ENCODE measurements around the gene ZGLP1. TPM values are rescaled to one million over a fixed set of nuclear protein-coding genes. Genes with fewer than 3 reads are reported as not detected.

ZGLP1 gene
- total RNA-seq, 1 experiment from 2014 or later, result 1.3 TPM

DNA sequence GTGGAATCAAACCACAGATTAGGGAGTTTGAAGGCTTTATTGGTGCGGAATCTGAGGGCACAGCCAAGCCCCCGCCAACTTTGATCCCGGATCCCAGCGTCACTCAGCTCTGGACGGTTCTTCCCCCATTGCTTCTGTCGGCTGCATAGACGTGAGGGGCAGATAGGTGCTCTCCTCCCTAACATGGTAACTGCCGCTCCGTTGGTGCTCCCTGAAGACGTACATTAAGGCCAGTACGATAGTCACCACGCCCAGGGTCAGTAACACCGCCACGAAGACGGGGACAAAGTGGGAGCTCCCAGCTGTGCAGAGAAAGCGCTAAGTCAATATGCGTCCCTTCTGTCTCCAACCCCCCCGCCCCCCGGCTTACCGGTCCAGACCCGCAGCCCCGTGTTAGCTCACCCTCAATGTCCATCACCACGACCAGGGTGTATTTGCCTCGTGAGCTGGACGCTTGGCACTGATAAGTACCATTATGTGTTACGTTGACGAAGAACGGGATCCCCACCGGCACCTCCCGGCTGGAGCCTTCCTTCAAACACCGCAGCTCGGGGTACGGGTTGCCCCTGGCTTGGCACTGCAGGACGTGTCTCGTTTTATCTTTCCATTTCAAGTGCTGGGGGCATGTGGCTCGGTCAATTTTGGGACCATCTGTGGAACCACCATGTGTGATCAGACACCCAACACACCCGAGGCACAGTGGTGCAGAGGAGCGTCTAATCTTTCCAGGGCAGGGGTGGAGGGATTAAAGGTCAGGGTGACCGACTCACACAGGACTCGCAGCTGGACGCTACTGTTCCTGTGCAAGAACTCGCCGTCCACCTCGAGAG lies 24.4 kb upstream of the ZGLP1 start:
- Histone ChIP-seq H3K4me1 (ENCODE audit: control insufficient read depth, insufficient read depth, low read length) (peaks cover 10% of the 10 kb centered on the region), H3K4me3 (ENCODE audit: low read depth in 2 of 2, low read length in 2 of 2) (peak overlapping the region; percentile 78 to 86), H3K27ac (ENCODE audit: low read length) (peak overlapping the region; percentile 73), H3K36me3 (ENCODE audit: control insufficient read depth, insufficient read depth, low read length) (peaks cover 7% of the 10 kb centered on the region), H3K9me3 (ENCODE audit: control insufficient read depth, insufficient read depth, low read depth, low read length) (no peaks in the 10 kb centered on the region), H3K27me3 (ENCODE audit: control insufficient read depth, insufficient read depth, low read length) (no peaks in the 10 kb centered on the region)
- BruUV-seq (replicated peaks), result TSS peak; percentile 84
- POLR2A ChIA-PET, result interaction anchor here (0.6 to 1.5 kb wide), 3 partner anchors 47 to 63 kb away, joined by 3 to 13 read pairs (median 3); partner anchors contain the start of genes ICAM1 and TYK2
- no peak for DNase-seq (ENCODE audit: low read depth, low spot score)
- CTCF ChIA-PET, result interaction anchor here (0.6 to 2.3 kb wide), 4 partner anchors 55 to 525 kb away, joined by 3 to 8 read pairs (median 5); partner anchors contain the start of gene ICAM1
- intact Hi-C loops (cut with micrococcal nuclease; ENCODE audit: unreplicated experiment) (no loop called here), in situ Hi-C loops (cut with HindIII; ENCODE audit: low pct_unique_long_range_greater_than_20kb, low sequenced_read_pairs) (no loop called here)
- peak; percentile 29 for ATAC-seq
- no peak for TF ChIP-seq SIN3A (IDR thresholded peaks at IDR 0.05; ENCODE audit: borderline replicate concordance, insufficient read depth, low read depth, low read length)
- no peak for TF ChIP-seq TCF7L2 (IDR thresholded peaks at IDR 0.05; ENCODE audit: low read depth, low read length)
- no peak for TF ChIP-seq POLR2AphosphoS5 (IDR thresholded peaks at IDR 0.05; ENCODE audit: low read depth, low read length)
- TF ChIP-seq, protein P1, sequence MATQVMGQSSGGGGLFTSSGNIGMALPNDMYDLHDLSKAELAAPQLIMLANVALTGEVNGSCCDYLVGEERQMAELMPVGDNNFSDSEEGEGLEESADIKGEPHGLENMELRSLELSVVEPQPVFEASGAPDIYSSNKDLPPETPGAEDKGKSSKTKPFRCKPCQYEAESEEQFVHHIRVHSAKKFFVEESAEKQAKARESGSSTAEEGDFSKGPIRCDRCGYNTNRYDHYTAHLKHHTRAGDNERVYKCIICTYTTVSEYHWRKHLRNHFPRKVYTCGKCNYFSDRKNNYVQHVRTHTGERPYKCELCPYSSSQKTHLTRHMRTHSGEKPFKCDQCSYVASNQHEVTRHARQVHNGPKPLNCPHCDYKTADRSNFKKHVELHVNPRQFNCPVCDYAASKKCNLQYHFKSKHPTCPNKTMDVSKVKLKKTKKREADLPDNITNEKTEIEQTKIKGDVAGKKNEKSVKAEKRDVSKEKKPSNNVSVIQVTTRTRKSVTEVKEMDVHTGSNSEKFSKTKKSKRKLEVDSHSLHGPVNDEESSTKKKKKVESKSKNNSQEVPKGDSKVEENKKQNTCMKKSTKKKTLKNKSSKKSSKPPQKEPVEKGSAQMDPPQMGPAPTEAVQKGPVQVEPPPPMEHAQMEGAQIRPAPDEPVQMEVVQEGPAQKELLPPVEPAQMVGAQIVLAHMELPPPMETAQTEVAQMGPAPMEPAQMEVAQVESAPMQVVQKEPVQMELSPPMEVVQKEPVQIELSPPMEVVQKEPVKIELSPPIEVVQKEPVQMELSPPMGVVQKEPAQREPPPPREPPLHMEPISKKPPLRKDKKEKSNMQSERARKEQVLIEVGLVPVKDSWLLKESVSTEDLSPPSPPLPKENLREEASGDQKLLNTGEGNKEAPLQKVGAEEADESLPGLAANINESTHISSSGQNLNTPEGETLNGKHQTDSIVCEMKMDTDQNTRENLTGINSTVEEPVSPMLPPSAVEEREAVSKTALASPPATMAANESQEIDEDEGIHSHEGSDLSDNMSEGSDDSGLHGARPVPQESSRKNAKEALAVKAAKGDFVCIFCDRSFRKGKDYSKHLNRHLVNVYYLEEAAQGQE (IDR thresholded peaks at IDR 0.05; ENCODE audit: insufficient read depth in 1 of 2, low read depth in 2 of 2, low read length in 1 of 2), result no peak
- no peak for TF ChIP-seq CTCF (IDR thresholded peaks at IDR 0.05)

- CTCF ChIA-PET, result interaction anchor here (0.6 to 1.2 kb wide), 3 partner anchors 56 to 525 kb away, joined by 3 to 8 read pairs (median 4); no protein-coding TSS in a partner anchor
- Histone ChIP-seq H3K27ac (ENCODE audit: low read length) (peak within 1 kb of the TSS; percentile 87), H3K27me3 (ENCODE audit: control insufficient read depth, insufficient read depth, low read length) (no peaks in the 10 kb centered on the region), H3K9me3 (ENCODE audit: control insufficient read depth, insufficient read depth, low read depth, low read length) (no peaks in the 10 kb centered on the region), H3K36me3 (ENCODE audit: control insufficient read depth, insufficient read depth, low read length) (peaks cover 7% of the 10 kb centered on the region), H3K4me1 (ENCODE audit: control insufficient read depth, insufficient read depth, low read length) (peaks cover 10% of the 10 kb centered on the region), H3K4me3 (ENCODE audit: low read depth in 2 of 2, low read length in 2 of 2) (peak within 1 kb of the TSS; percentile 78 to 86)
- DNase-seq (ENCODE audit: low read depth, low spot score), result peak; percentile 62
- TF ChIP-seq POLR2AphosphoS5 (IDR thresholded peaks at IDR 0.05; ENCODE audit: low read depth, low read length) (peak; percentile 89), TCF7L2 (IDR thresholded peaks at IDR 0.05; ENCODE audit: low read depth, low read length) (peak; percentile 89)
- TF ChIP-seq, protein P1 (IDR thresholded peaks at IDR 0.05; ENCODE audit: insufficient read depth in 1 of 2, low read depth in 2 of 2, low read length in 1 of 2), result no peak
- ATAC-seq, result peak; percentile 89
- POLR2A ChIA-PET, result interaction anchor here (0.6 to 1.5 kb wide), 3 partner anchors 33 to 62 kb away, joined by 3 to 13 read pairs (median 6); partner anchors contain the start of genes ICAM1 and TYK2
- intact Hi-C loops (cut with micrococcal nuclease; ENCODE audit: unreplicated experiment), result no loop called here
- no TSS peak for BruUV-seq (replicated peaks)
- in situ Hi-C loops (cut with HindIII; ENCODE audit: low pct_unique_long_range_greater_than_20kb, low sequenced_read_pairs), result no loop called here
Measured at GRCh38 chr19:10332965-10333757, 23.5 kb upstream of the ZGLP1 start, which contains the start of gene RAVER1. RAVER1 (minus strand) TSS chr19:10333529; CDS start chr19:10333507, 22 bp downstream.

Measured in Panc1 (cell line).